Smooth muscle cell (in vitro differentiated cells): ENCODE results near the gene AVEN. TPM values are rescaled to one million over a fixed set of nuclear protein-coding genes. Genes with fewer than 3 reads are reported as not detected.

Source experiments
- DNase-seq: peaks from one replicate; lab custom pipeline; 2025; ENCODE audit not compliant: unreplicated experiment; lab: John Stamatoyannopoulos, UW
- H2AFZ ChIP-seq: fragments of 200-600 bp; sonication (generic); 2 replicates; pipeline ENCODE4 v1.6.0; 2016; ENCODE audit warnings: antibody characterized with exemption, low read depth, mild to moderate bottlenecking
- H3F3A ChIP-seq: fragments of 200-600 bp; sonication (generic); 2 replicates; pipeline ENCODE4 v1.6.0; 2017; ENCODE audit warnings: antibody characterized with exemption, low read depth
- H3K27ac ChIP-seq: fragments of 200-600 bp; sonication (generic); 2 replicates; pipeline ENCODE4 v1.5.1; 2016; ENCODE audit warnings: low read depth, mild to moderate bottlenecking
- H3K27me3 ChIP-seq: fragments of 200-600 bp; sonication (generic); 2 replicates; pipeline ENCODE4 v1.6.1; 2016; ENCODE audit warnings: low read depth, mild to moderate bottlenecking
- H3K36me3 ChIP-seq: fragments of 200-600 bp; sonication (generic); 2 replicates; pipeline ENCODE4 v1.5.1; 2016; ENCODE audit warnings: low read depth
- H3K4me1 ChIP-seq: fragments of 200-600 bp; sonication (generic); 2 replicates; pipeline ENCODE4 v1.5.1; 2016; ENCODE audit warnings: low read depth
- H3K4me2 ChIP-seq: fragments of 200-600 bp; sonication (generic); 2 replicates; pipeline ENCODE4 v1.6.0; 2016; ENCODE audit warnings: mild to moderate bottlenecking
- H3K4me3 ChIP-seq: fragments of 200-600 bp; sonication (generic); 2 replicates; pipeline ENCODE4 v1.5.1; 2016; ENCODE audit warnings: mild to moderate bottlenecking
- H3K79me2 ChIP-seq: fragments of 200-600 bp; sonication (generic); 2 replicates; pipeline ENCODE4 v1.6.0; 2016; ENCODE audit warnings: low read depth, mild to moderate bottlenecking
- H3K9ac ChIP-seq: fragments of 200-600 bp; sonication (generic); 2 replicates; pipeline ENCODE4 v1.6.0; 2016; ENCODE audit warnings: low read depth
- H3K9me3 ChIP-seq: fragments of 200-600 bp; sonication (generic); replicated peaks from 2 replicates; pipeline ENCODE4 v1.5.1; 2016; ENCODE audit warnings: low read depth
- H4K20me1 ChIP-seq: fragments of 200-600 bp; sonication (generic); 2 replicates; pipeline ENCODE4 v1.6.0; 2016; ENCODE audit warnings: low read depth
- CTCF ChIP-seq: fragments of 200-600 bp; sonication (generic); IDR thresholded peaks from 2 replicates; pipeline ENCODE4 v1.5.1; 2017; ENCODE audit warnings: borderline replicate concordance, mild to moderate bottlenecking, antibody characterized with exemption; ENCODE audit not compliant: insufficient read depth, poor library complexity, severe bottlenecking
- WGBS: methylation state at CpG from one replicate; pipeline ENCODE4 v1.1.7; 2016; ENCODE audit warnings: low lambda C conversion rate; 5-methylcytosine and 5-hydroxymethylcytosine counted together
- polyA plus RNA-seq: library from polyadenylated mRNA; unstranded; fragments of >200 nt; fragmentation: Nextera tagmentation; extraction: Ambion mirVana; gene quantifications from 2 replicates; pipeline ENCODE4 v1.2.1, GENCODE V29; 2016
- total RNA-seq: library from RNA; depleted of rRNA; stranded (reverse); fragments of >200 nt; gene quantifications from 2 replicates; pipeline ENCODE4 v1.2.3, GENCODE V29; 2014

The AVEN gene
- total and polyA plus RNA-seq, 2 experiments from 2014 or later: 10.6 to 15.7 TPM

GRCh38 chr15:33882921-33883320 is 156.1 kb downstream of the AVEN start:
- H3K79me2 ChIP-seq: no peaks in the 10 kb centered on the region
- no peaks in the 10 kb centered on the region for H3K27me3 ChIP-seq
- H3K9ac ChIP-seq: no peak overlapping the region
- no peak overlapping the region for H3K4me3 ChIP-seq
- no peaks in the 10 kb centered on the region for H3K36me3 ChIP-seq
- H3K27ac ChIP-seq: no peak overlapping the region
- H3K4me2 ChIP-seq: no peak overlapping the region
- H4K20me1 ChIP-seq: no peaks in the 10 kb centered on the region
- H3F3A ChIP-seq: no peaks in the 10 kb centered on the region
- no peak overlapping the region for H2AFZ ChIP-seq
- no peak for TF ChIP-seq CTCF
- no peaks in the 10 kb centered on the region for H3K4me1 ChIP-seq
- WGBS: 97% methylated on average over 2 of the region's 2 CpGs
- no peaks in the 10 kb centered on the region for H3K9me3 ChIP-seq
- DNase-seq: no peak

- H2AFZ ChIP-seq: no peak overlapping the region
- no peaks in the 10 kb centered on the region for H3K9me3 ChIP-seq
- no peaks in the 10 kb centered on the region for H4K20me1 ChIP-seq
- no peaks in the 10 kb centered on the region for H3K27me3 ChIP-seq
- WGBS: 87% methylated on average over 2 of the region's 2 CpGs
- no peak overlapping the region for H3K4me2 ChIP-seq
- no peak overlapping the region for H3K4me3 ChIP-seq
- H3K36me3 ChIP-seq: no peaks in the 10 kb centered on the region
- no peak overlapping the region for H3K27ac ChIP-seq
- TF ChIP-seq CTCF: no peak
- no peak overlapping the region for H3K9ac ChIP-seq
- no peaks in the 10 kb centered on the region for H3F3A ChIP-seq
- H3K79me2 ChIP-seq: no peaks in the 10 kb centered on the region
- H3K4me1 ChIP-seq: no peaks in the 10 kb centered on the region
- no peak for DNase-seq
These were observed 164.8 kb downstream of the AVEN start for GRCh38 chr15:33874156-33874555.

GRCh38 chr15:33872416-33873106 is 166.4 kb downstream of the AVEN start:
- H3K4me2 ChIP-seq: no peak overlapping the region
- H3K4me3 ChIP-seq: no peak overlapping the region
- no peak overlapping the region for H3K9ac ChIP-seq
- H3K4me1 ChIP-seq: no peaks in the 10 kb centered on the region
- DNase-seq: no peak
- no peak overlapping the region for H3K27ac ChIP-seq
- no peak overlapping the region for H2AFZ ChIP-seq
- H3K36me3 ChIP-seq: no peaks in the 10 kb centered on the region
- no peaks in the 10 kb centered on the region for H3K9me3 ChIP-seq
- H3K79me2 ChIP-seq: no peaks in the 10 kb centered on the region
- no peaks in the 10 kb centered on the region for H3K27me3 ChIP-seq
- TF ChIP-seq CTCF: no peak
- H4K20me1 ChIP-seq: no peaks in the 10 kb centered on the region
- 79% methylated on average over 13 of the region's 13 CpGs for WGBS
- H3F3A ChIP-seq: no peaks in the 10 kb centered on the region

GRCh38 chr15:33871980-33872379 is 167.0 kb downstream of the AVEN start:
- no peaks in the 10 kb centered on the region for H3K27me3 ChIP-seq
- TF ChIP-seq CTCF: no peak
- WGBS: 86% methylated on average over 2 of the region's 2 CpGs

More at GRCh38 chr15:33871980-33872379, 167.0 kb downstream of the AVEN start:
- H4K20me1 ChIP-seq: no peaks in the 10 kb centered on the region
- no peaks in the 10 kb centered on the region for H3K36me3 ChIP-seq
- H3K27ac ChIP-seq: no peak overlapping the region
- H3K4me2 ChIP-seq: no peak overlapping the region
- no peak overlapping the region for H3K9ac ChIP-seq
- H3K4me1 ChIP-seq: no peaks in the 10 kb centered on the region
- H3F3A ChIP-seq: no peaks in the 10 kb centered on the region
- H3K4me3 ChIP-seq: no peak overlapping the region
- H2AFZ ChIP-seq: no peak overlapping the region
- H3K79me2 ChIP-seq: no peaks in the 10 kb centered on the region
- H3K9me3 ChIP-seq: no peaks in the 10 kb centered on the region
- no peak for DNase-seq
